GM21737 (cell line): ENCODE data around the gene CASP8AP2.
"Not testable (repeated sequence)": the region's sequence is repeated elsewhere in the genome, so short reads cannot be mapped to it uniquely, and the experiment has no call there.

Source experiments
- ATAC-seq: cut with Tn5 transposase; IDR thresholded peaks from one replicate; pipeline ENCODE4 v1.9.1; 2021; ENCODE audit warnings: mild to moderate bottlenecking, moderate library complexity; ENCODE audit not compliant: unreplicated experiment

Gene CASP8AP2

GRCh38 chr6:89819336-89820130 is 10.1 kb upstream of the CASP8AP2 start, which contains the start of gene MDN1:
Gene MDN1 (minus strand): TSS chr6:89819794. CDS start chr6:89819607, 187 bp downstream.
- peak; percentile 94 for ATAC-seq

GRCh38 chr6:89826029-89826528 is 3.6 kb upstream of the CASP8AP2 start:
- no peak for ATAC-seq

DNA sequence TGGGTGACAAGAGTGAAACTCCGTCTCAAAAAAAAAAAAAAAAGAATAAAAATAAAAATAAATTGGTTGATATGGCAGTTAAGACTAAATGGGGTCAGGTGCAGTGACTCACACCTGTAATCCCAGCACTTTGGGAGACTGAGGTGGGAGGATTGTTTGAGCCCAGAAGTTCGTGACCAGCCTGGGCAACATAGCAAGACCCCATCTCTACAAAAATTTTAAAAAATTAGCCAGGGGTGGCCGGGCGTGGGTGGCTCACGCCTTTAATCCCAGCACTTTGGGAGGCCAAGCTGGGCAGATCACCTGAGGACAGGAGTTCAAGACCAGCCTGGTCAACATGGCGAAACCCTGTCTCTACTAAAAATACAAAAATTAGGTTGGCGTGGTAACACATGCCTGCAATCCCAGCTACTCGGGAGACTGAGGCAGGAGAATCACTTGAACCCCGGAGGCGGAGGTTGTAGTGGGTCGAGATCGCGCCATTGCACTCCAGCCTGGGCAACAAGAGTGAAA is 1.1 kb upstream of the CASP8AP2 start:
- ATAC-seq, result not testable (repeated sequence)

- peak; percentile 30 for ATAC-seq
Observed at GRCh38 chr6:89828988-89829471, 650 bp upstream of the CASP8AP2 start.

GRCh38 chr6:89830170-89830809 is 610 bp downstream of the CASP8AP2 start:
- ATAC-seq, result no peak

- ATAC-seq, result peak; percentile 94
Observed at GRCh38 chr6:89834884-89835792, 5.5 kb downstream of the CASP8AP2 start.

GRCh38 chr6:89836639-89837222 is 7.1 kb downstream of the CASP8AP2 start:
- ATAC-seq, result no peak

DNA sequence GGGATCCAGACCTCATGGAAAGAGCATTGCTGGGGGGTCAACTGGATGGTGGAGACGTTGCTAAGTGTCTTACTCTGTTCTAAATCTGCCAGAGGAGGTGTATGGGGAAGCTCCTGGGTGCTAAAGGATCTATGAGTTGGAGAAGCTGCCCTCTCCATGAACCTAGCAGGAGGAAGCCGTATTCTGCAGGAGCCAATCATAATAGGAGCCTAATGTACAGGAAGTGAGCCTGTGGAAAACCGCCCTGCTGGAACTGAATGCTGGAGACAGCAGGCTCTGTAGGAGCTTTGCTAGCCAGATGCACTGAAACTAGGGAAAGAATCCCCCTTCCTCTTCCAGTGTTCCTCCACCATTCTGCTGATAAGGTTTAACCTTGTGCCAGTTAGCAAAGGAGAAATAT is 10.9 kb downstream of the CASP8AP2 start:
- no peak for ATAC-seq

- no peak for ATAC-seq
Observed at GRCh38 chr6:89842228-89842627, 12.5 kb downstream of the CASP8AP2 start.

DNA sequence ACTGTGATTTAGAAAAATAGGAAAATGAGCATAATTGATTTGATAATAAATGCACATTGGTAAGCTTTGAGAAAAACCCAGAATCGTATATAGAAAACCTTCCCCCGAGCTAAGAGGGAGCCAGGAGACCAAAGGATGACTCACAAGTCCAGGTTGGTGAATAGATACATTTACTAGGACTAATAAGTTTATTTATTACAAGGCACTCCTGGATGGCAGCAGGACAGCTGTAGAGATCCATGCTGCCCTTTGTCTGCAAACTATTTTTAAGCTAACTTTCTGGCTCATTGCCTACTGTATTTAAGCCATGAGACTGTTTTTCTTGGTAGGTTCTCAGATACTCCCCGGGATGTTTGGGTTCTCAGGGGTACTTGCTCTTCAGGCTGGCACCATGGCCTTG is 13.4 kb downstream of the CASP8AP2 start:
- no peak for ATAC-seq

- not testable (repeated sequence) for ATAC-seq
Observed at GRCh38 chr6:89847513-89847912, 17.8 kb downstream of the CASP8AP2 start.

DNA sequence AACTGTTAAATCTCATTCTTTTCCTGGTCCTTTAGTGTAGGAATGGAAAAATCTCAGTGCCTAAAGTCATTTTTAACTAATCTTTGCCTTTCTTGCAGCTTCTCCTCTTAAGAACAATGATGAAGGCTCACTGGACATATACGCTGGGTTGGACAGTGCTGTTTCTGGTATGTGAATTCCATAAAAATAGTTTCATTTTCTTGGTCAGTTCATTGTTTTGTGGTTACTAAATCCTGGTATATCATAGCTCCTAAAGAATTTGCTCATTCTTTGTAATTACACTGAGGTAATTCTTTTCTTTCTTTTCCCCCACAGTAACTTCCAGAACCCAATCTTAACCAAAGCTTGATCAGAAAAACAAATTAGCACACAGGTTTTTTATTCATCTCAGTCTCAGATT is 23.4 kb downstream of the CASP8AP2 start:
- no peak for ATAC-seq

- ATAC-seq, result no peak
Observed at GRCh38 chr6:89858041-89858440, 28.4 kb downstream of the CASP8AP2 start.

- no peak for ATAC-seq
Observed at GRCh38 chr6:89859744-89860143, 30.1 kb downstream of the CASP8AP2 start.

DNA sequence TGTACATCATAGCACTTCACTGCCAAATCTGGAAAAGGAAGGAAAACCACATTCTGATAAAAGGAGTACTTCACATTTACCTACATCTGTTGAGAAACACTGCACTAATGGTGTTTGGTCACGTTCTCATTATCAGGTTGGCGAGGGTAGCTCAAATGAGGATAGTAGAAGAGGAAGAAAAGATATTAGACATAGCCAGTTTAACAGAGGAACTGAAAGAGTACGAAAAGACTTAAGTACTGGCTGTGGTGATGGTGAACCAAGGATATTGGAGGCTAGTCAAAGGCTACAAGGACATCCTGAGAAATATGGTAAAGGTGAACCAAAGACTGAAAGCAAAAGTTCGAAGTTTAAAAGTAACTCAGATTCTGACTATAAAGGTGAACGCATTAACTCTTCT is 32.6 kb downstream of the CASP8AP2 start:
- ATAC-seq, result peak; percentile 63

DNA sequence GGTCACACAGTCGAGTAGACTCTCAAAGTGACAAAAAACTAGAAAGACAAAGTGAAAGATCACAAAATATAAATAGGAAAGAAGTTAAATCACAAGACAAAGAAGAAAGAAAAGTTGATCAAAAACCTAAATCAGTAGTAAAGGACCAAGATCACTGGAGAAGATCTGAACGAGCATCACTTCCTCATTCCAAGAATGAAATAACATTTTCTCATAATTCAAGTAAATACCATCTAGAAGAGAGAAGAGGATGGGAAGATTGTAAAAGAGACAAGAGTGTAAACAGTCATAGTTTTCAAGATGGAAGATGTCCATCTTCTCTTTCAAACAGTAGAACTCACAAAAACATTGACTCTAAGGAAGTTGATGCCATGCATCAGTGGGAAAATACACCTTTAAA is 33.0 kb downstream of the CASP8AP2 start:
- peak; percentile 15 for ATAC-seq

- no peak for ATAC-seq
Observed at GRCh38 chr6:89866024-89866678, 36.5 kb downstream of the CASP8AP2 start.

DNA sequence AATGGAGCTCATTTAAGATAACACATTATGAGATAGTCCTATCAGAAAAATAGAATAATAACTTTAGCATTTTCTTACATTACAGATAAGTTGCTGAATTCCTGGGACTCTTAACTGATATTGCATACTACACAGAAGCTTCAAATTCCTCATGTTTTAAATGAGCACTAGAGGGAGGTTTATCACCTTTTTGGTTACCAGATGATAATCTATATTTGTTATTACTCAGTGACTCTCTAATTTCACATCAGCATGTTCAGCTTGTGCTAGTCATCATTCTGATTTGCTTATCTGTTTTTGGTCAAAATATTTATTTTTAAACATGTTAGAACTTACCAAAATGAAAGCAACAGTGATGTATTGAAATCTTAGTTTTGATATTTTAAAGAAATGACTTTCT is 44.0 kb downstream of the CASP8AP2 start:
- ATAC-seq, result no peak

- ATAC-seq, result no peak
Observed at GRCh38 chr6:89874438-89874837, 44.8 kb downstream of the CASP8AP2 start.
